Fibroblast of the aortic adventitia (primary cell): ENCODE data around the gene LPCAT3. TPM values are rescaled to one million over a fixed set of nuclear protein-coding genes. Genes with fewer than 3 reads are reported as not detected.

ENCODE experiments used
- DNase-seq: peaks from one replicate; pipeline ENCODE4 v3.0.0-alpha.2; 2010; ENCODE audit warnings: low read depth
- H3K4me3 ChIP-seq: 2 replicates; pipeline ENCODE4 v1.5.1; 2011; ENCODE audit warnings: low read depth, mild to moderate bottlenecking, control low read depth, low read length, moderate library complexity
- total RNA-seq: library from RNA; depleted of rRNA; stranded (reverse); fragments of >200 nt; gene quantifications from 2 replicates; pipeline ENCODE4 v1.2.3, GENCODE V29; 2012; ENCODE audit warnings: low replicate concordance
- TF ChIP-seq, protein P1 (sequence below): IDR thresholded peaks from 2 replicates; pipeline ENCODE4 v1.5.1; 2011; ENCODE audit warnings: mild to moderate bottlenecking, low read length, control low read depth, inconsistent platforms; ENCODE audit not compliant: insufficient read depth

Gene LPCAT3
- total RNA-seq, 1 donor = 10.6 TPM

- peak; percentile 96 for DNase-seq
- peak overlapping the region; percentile 84 for H3K4me3 ChIP-seq
- TF ChIP-seq, protein P1, sequence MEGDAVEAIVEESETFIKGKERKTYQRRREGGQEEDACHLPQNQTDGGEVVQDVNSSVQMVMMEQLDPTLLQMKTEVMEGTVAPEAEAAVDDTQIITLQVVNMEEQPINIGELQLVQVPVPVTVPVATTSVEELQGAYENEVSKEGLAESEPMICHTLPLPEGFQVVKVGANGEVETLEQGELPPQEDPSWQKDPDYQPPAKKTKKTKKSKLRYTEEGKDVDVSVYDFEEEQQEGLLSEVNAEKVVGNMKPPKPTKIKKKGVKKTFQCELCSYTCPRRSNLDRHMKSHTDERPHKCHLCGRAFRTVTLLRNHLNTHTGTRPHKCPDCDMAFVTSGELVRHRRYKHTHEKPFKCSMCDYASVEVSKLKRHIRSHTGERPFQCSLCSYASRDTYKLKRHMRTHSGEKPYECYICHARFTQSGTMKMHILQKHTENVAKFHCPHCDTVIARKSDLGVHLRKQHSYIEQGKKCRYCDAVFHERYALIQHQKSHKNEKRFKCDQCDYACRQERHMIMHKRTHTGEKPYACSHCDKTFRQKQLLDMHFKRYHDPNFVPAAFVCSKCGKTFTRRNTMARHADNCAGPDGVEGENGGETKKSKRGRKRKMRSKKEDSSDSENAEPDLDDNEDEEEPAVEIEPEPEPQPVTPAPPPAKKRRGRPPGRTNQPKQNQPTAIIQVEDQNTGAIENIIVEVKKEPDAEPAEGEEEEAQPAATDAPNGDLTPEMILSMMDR = no peak
These were observed 74.9 kb downstream of the LPCAT3 start for GRCh38 chr12:6943389-6943721.

DNA sequence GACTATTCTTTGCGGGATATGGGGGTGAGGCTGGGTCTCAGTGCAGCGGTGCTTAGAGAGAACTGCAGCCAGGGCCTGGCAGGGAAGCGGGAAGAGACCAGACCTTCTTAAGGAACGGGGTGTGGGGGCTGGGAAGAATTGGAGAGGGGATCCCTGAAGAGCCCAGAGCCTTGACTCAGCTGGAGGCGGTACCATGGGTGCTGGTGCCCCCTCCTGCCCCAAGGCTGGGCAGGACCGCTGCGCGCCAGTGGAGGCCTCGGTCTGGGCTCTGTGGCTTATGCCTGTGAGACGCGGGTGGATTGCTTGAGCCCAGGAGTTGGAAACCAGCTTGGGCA is 76.0 kb downstream of the LPCAT3 start:
- TF ChIP-seq, protein P1 = no peak
- no peak overlapping the region for H3K4me3 ChIP-seq
- no peak for DNase-seq

DNA sequence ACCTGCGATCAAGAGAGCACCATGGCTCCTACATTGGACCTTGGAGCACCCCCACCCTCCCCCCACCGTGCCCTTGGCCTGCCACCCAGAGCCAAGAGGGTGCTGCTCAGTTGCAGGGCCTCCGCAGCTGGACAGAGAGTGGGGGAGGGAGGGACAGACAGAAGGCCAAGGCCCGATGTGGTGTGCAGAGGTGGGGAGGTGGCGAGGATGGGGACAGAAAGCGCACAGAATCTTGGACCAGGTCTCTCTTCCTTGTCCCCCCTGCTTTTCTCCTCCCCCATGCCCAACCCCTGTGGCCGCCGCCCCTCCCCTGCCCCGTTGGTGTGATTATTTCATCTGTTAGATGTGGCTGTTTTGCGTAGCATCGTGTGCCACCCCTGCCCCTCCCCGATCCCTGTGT is 76.5 kb downstream of the LPCAT3 start:
- no peak for DNase-seq
- H3K4me3 ChIP-seq = no peak overlapping the region
- TF ChIP-seq, protein P1 = no peak

- no peak overlapping the region for H3K4me3 ChIP-seq
- TF ChIP-seq, protein P1 = no peak
- DNase-seq = no peak
These were observed 77.0 kb downstream of the LPCAT3 start for GRCh38 chr12:6941267-6941666.

DNA sequence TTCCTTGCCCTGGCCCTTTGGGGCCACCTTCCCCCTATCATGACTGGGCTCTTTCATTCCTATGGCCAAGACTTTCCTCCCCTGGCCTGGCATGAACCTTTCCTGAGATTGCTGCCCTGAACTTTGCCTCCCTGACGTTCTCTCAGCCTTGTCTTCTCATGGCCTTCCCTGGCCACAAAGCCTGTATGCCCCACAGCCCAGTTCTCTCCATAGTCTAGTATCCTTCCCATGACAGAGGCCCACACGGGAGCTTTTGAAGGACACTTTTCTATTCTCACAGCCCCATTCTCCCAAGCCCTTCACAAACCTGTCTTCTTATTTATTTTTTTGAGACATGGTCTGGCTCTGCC is 79.1 kb downstream of the LPCAT3 start:
- DNase-seq = no peak
- H3K4me3 ChIP-seq = no peak overlapping the region
- TF ChIP-seq, protein P1 = no peak

DNA sequence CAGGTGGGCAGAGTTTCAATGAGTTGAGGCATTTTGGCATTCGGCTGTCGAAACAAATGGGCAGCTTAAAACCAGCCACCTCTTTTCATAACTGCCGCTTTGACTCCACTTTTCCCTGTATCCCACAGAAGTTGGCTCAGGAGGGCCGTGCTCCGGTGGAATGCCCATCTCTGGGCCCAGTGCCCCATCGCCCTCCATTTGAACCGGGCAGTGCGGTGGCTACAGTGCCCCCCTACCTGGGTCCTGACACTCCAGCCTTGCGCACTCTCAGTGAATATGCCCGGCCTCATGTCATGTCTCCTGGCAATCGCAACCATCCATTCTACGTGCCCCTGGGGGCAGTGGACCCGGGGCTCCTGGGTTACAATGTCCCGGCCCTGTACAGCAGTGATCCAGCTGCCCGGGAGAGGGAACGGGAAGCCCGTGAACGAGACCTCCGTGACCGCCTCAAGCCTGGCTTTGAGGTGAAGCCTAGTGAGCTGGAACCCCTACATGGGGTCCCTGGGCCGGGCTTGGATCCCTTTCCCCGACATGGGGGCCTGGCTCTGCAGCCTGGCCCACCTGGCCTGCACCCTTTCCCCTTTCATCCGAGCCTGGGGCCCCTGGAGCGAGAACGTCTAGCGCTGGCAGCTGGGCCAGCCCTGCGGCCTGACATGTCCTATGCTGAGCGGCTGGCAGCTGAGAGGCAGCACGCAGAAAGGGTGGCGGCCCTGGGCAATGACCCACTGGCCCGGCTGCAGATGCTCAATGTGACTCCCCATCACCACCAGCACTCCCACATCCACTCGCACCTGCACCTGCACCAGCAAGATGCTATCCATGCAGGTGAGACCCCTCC is 79.7 kb downstream of the LPCAT3 start:
- no peak for DNase-seq
- H3K4me3 ChIP-seq = peak overlapping the region; percentile 68
- TF ChIP-seq, protein P1 = no peak
